Gastroesophageal sphincter (tissue), 3 donors: Measurements from ENCODE around the gene DUOXA1.

Experiments used
- EP300 ChIP-seq: sonication (generic); formaldehyde crosslinking; IDR thresholded peaks from one replicate; pipeline ENCODE4 v1.6.1; 2017; ENCODE audit warnings: antibody characterized with exemption, mild to moderate bottlenecking
- POLR2A ChIP-seq, 2 donors: fragments of 450-650 bp; IDR thresholded peaks; one replicate each; pipeline ENCODE4 v1.6.1; 2017; ENCODE audit warnings: antibody characterized with exemption in 2 of 2, mild to moderate bottlenecking in 2 of 2, moderate library complexity in 1 of 2
- POLR2AphosphoS5 ChIP-seq: sonication (generic); formaldehyde crosslinking; IDR thresholded peaks from one replicate; pipeline ENCODE4 v1.6.1; 2017; ENCODE audit warnings: antibody characterized with exemption
- TF ChIP-seq, protein P1 (sequence below), 4 experiments: fragments of 200-600 bp in 2 of 4; fragments of 450-650 bp in 2 of 4; sonication (generic) in 1 of 4; IDR thresholded peaks; one replicate each; pipeline ENCODE4 v1.5.1; 2017 to 2019; ENCODE audit warnings: antibody characterized with exemption in 4 of 4, mild to moderate bottlenecking in 2 of 4, moderate library complexity in 2 of 4

DNA sequence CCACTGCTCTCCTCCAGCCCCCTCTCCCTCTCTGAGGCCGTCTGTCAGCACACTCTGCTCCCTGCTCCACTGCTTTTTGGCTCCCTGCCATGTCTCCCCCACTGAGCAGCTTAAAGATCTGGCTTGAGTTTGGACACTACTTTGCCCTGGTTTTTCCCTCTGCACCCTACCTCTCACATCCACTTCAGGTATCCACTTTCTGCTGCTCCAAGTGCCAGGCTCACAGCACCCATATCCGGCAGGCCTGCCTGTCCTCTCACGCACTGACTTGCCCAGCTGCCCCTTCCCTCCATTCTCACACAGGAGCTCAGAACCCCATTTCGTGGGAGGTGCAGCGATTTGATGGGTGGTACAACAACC is 3.9 kb upstream of the DUOXA1 start:
- TF ChIP-seq, protein P1, sequence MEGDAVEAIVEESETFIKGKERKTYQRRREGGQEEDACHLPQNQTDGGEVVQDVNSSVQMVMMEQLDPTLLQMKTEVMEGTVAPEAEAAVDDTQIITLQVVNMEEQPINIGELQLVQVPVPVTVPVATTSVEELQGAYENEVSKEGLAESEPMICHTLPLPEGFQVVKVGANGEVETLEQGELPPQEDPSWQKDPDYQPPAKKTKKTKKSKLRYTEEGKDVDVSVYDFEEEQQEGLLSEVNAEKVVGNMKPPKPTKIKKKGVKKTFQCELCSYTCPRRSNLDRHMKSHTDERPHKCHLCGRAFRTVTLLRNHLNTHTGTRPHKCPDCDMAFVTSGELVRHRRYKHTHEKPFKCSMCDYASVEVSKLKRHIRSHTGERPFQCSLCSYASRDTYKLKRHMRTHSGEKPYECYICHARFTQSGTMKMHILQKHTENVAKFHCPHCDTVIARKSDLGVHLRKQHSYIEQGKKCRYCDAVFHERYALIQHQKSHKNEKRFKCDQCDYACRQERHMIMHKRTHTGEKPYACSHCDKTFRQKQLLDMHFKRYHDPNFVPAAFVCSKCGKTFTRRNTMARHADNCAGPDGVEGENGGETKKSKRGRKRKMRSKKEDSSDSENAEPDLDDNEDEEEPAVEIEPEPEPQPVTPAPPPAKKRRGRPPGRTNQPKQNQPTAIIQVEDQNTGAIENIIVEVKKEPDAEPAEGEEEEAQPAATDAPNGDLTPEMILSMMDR (IDR thresholded peaks at IDR 0.05): no peak
- no peak for TF ChIP-seq POLR2A (IDR thresholded peaks at IDR 0.05)
- TF ChIP-seq EP300: no peak
- TF ChIP-seq POLR2AphosphoS5: no peak
